Spleen (tissue), 7 donors: ENCODE measurements around the gene AKAP13.

ENCODE experiments used
- CTCF ChIP-seq, 11 experiments: fragments of 200-600 bp in 7 of 11; fragments of 450-650 bp in 4 of 11; sonication (generic) in 4 of 11; IDR thresholded peaks in 8 of 11; conservative IDR thresholded peaks in 3 of 11; 1 replicate in 7 of 11; 2 replicates in 4 of 11; pipeline versions ENCODE4 v1.4.0 to v1.8.0; 2016 to 2021; ENCODE audit warnings: antibody characterized with exemption in 11 of 11, inconsistent platforms in 4 of 11, mild to moderate bottlenecking in 1 of 11
- POLR2AphosphoS5 ChIP-seq, 3 donors: sonication (generic); formaldehyde crosslinking; IDR thresholded peaks; one replicate each; pipeline ENCODE4 v1.5.1; 2017; ENCODE audit warnings: antibody characterized with exemption in 3 of 3
- donor health status: DM: no; HTN: no; CAD: no; lungs with moderate emphysema.
- donor health status: DM: no; HTN: no; CAD: no.
- donor health status: DM: no; HTN: no; CAD: no.

DNA sequence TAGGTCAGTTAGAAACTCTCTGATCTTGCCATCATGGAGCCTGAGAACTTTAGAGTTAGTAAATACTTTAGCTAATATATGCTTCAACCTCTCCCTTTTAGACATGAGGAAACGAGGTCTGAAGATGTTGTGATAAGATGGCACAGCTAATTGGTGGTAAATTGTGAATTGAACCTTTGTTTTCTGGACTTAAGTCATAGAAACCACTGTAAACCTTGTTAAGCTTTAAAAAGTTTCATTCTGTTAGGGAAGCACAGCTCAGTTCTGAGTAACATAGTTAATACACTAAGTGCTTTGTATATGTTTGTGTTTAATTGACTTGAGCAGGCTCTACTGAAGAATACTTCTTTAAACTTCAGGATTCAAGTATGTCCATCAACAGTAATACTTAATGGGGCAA lies 108.6 kb downstream of the AKAP13 start:
- TF ChIP-seq POLR2AphosphoS5 (IDR thresholded peaks at IDR 0.05) (no peak), CTCF (IDR thresholded peaks at IDR 0.05 in 8 of 11, conservative IDR thresholded peaks at IDR 0.05 in 3 of 11) (no peak)
